Gastrocnemius medialis (tissue), 4 donors: Measurements from ENCODE around the gene SEMA3A.

Experiments
- POLR2A ChIP-seq, 2 donors: fragments of 450-650 bp; IDR thresholded peaks; one replicate each; pipeline ENCODE4 v1.6.1; 2017; ENCODE audit warnings: antibody characterized with exemption in 2 of 2, mild to moderate bottlenecking in 2 of 2, moderate library complexity in 2 of 2
- TF ChIP-seq, protein P1 (sequence below), 5 experiments: fragments of 450-650 bp in 3 of 5; fragments of 200-600 bp in 2 of 5; sonication (generic) in 2 of 5; IDR thresholded peaks in 4 of 5; conservative IDR thresholded peaks in 1 of 5; 1 replicate in 4 of 5; 2 replicates in 1 of 5; pipeline ENCODE4 v1.5.1; 2016 to 2019; ENCODE audit warnings: antibody characterized with exemption in 5 of 5, mild to moderate bottlenecking in 3 of 5, moderate library complexity in 3 of 5

DNA sequence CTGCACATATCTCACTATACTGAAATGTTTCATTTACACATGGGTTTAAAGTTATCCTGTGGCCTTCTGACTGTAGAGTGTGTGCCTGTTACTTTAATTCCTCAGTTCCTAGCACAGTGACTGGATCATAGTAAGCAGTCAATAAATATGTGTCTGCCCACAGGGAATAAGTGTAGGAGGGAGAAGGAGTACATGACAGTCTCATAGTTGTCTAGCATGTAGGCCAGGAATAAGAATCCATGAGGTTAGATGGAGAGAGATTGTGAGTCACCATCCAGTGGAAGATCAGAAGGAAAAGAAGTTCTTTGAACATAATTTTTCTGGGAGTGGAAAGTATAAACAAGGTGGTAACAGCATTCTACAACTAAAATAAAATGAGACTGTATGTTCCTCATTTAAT, 36.6 kb upstream of the SEMA3A start:
- TF ChIP-seq, protein P1, sequence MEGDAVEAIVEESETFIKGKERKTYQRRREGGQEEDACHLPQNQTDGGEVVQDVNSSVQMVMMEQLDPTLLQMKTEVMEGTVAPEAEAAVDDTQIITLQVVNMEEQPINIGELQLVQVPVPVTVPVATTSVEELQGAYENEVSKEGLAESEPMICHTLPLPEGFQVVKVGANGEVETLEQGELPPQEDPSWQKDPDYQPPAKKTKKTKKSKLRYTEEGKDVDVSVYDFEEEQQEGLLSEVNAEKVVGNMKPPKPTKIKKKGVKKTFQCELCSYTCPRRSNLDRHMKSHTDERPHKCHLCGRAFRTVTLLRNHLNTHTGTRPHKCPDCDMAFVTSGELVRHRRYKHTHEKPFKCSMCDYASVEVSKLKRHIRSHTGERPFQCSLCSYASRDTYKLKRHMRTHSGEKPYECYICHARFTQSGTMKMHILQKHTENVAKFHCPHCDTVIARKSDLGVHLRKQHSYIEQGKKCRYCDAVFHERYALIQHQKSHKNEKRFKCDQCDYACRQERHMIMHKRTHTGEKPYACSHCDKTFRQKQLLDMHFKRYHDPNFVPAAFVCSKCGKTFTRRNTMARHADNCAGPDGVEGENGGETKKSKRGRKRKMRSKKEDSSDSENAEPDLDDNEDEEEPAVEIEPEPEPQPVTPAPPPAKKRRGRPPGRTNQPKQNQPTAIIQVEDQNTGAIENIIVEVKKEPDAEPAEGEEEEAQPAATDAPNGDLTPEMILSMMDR (IDR thresholded peaks at IDR 0.05 in 4 of 5, conservative IDR thresholded peaks at IDR 0.05 in 1 of 5): no peak
- no peak for TF ChIP-seq POLR2A (IDR thresholded peaks at IDR 0.05)
